Spleen (tissue), 7 donors: ENCODE results near the gene RIOK1.

Source experiments
- POLR2A ChIP-seq, 3 donors: fragments of 450-650 bp; IDR thresholded peaks; one replicate each; pipeline ENCODE4 v1.5.1; 2017; ENCODE audit warnings: antibody characterized with exemption in 3 of 3, mild to moderate bottlenecking in 1 of 3
- TF ChIP-seq, protein P1 (sequence below), 11 experiments: fragments of 200-600 bp in 7 of 11; fragments of 450-650 bp in 4 of 11; sonication (generic) in 4 of 11; IDR thresholded peaks in 8 of 11; conservative IDR thresholded peaks in 3 of 11; 1 replicate in 7 of 11; 2 replicates in 4 of 11; pipeline versions ENCODE4 v1.4.0 to v1.8.0; 2016 to 2021; ENCODE audit warnings: antibody characterized with exemption in 11 of 11, inconsistent platforms in 4 of 11, mild to moderate bottlenecking in 1 of 11
- donor health status: DM: no; HTN: no; CAD: no; lungs with moderate emphysema.
- donor health status: DM: no; HTN: no; CAD: no.
- donor health status: DM: no; HTN: no; CAD: no.

DNA sequence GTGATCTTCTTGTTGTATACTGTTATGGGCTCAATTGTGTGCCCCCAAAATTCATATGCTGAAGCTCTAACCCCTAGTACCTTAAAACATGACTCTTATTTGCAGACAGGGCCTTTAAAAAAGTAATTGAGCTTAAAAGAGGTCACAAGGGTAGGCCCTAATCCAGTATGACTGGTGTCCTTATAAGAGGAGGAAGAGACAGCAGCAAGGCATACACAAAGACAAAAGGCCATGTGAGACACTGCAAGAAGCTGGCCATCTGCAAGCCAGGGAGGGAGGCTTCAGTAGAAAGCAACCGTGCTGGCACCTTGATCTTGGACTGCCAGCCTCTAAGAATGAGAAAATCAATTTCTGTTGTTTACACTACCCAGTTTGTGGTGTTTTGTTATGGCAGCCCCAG is 8.5 kb upstream of the RIOK1 start:
- TF ChIP-seq, protein P1, sequence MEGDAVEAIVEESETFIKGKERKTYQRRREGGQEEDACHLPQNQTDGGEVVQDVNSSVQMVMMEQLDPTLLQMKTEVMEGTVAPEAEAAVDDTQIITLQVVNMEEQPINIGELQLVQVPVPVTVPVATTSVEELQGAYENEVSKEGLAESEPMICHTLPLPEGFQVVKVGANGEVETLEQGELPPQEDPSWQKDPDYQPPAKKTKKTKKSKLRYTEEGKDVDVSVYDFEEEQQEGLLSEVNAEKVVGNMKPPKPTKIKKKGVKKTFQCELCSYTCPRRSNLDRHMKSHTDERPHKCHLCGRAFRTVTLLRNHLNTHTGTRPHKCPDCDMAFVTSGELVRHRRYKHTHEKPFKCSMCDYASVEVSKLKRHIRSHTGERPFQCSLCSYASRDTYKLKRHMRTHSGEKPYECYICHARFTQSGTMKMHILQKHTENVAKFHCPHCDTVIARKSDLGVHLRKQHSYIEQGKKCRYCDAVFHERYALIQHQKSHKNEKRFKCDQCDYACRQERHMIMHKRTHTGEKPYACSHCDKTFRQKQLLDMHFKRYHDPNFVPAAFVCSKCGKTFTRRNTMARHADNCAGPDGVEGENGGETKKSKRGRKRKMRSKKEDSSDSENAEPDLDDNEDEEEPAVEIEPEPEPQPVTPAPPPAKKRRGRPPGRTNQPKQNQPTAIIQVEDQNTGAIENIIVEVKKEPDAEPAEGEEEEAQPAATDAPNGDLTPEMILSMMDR (IDR thresholded peaks at IDR 0.05 in 8 of 11, conservative IDR thresholded peaks at IDR 0.05 in 3 of 11): no peak
- no peak for TF ChIP-seq POLR2A (IDR thresholded peaks at IDR 0.05)
